ENCODE measurements around the gene UBXN2A. TPM values are rescaled to one million over a fixed set of nuclear protein-coding genes. Genes with fewer than 3 reads are reported as not detected.

The UBXN2A gene
- total RNA-seq, 4 donors from 2014 or later = 8.4 to 16.1 (median 13.5) TPM

DNA sequence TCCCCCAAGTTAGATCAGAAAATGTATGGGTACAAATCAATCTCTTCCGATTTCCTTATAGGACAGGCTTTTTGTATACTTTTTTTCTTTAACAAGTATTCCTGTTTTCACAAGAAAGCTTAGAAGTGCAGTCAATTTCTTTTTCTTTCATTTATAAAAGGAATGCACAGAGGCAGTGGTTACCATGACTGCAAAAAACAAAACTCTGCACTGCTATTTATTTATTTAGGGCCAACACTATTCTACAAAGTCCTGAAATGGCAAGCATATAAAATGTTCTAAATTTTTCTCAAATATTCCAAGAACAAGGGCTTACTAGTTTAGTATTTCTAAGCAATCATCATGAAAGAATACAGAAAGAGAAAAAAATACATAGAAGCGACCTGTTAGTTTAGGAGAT is 35.6 kb upstream of the UBXN2A start:
- TF ChIP-seq CTCF (IDR thresholded peaks at IDR 0.05) = no peak
- ATAC-seq (ENCODE audit: low FRiP score) = no peak
- no peak for DNase-seq (ENCODE audit: low spot score)

- ATAC-seq (ENCODE audit: low FRiP score) (no peak), DNase-seq (ENCODE audit: low spot score) (no peak)
- TF ChIP-seq CTCF (IDR thresholded peaks at IDR 0.05) = no peak
Observed at GRCh38 chr2:23905155-23905554, 35.1 kb upstream of the UBXN2A start.

DNA sequence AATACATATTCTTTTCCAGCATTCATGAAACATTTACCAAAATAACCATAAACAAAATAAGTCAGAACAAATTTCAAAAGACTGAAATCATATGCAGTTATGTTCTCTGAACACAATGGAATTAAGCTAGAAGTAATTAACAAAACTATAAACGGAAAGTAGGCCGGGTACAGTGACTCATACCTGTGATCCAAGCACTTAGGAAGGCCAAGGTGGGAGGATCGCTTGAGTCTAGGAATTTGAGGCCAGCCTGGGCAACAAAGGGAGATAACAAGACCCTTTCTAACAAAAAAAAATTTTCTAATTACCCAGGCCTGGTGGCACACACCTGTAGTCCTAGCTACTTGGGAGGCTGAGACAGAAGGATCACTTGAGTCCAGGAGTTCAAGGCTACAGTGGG is 28.2 kb upstream of the UBXN2A start:
- no peak for TF ChIP-seq CTCF (IDR thresholded peaks at IDR 0.05)
- ATAC-seq (ENCODE audit: low FRiP score) (no peak), DNase-seq (ENCODE audit: low spot score) (no peak)

DNA sequence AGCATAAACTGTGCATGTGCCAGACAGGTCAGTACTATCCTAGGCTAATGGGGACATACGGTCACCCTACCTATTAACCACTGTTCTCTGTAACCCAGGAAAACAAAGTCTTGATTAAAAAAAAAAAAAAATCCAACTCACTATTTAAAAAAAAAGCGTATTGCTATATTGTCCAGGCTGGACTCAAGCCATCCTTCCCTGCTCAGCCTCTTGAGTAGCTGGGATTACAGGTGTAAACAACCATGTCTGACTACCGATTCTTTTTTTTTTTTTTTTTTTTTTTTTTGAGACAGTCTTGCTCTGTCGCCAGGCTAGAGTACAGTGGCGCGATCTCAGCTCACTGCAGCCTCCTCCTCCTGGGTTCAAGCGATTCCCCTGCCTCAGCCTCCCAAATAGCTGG is 24.9 kb upstream of the UBXN2A start:
- no peak for ATAC-seq (ENCODE audit: low FRiP score)
- no peak for DNase-seq (ENCODE audit: low spot score)
- no peak for TF ChIP-seq CTCF (IDR thresholded peaks at IDR 0.05)

DNA sequence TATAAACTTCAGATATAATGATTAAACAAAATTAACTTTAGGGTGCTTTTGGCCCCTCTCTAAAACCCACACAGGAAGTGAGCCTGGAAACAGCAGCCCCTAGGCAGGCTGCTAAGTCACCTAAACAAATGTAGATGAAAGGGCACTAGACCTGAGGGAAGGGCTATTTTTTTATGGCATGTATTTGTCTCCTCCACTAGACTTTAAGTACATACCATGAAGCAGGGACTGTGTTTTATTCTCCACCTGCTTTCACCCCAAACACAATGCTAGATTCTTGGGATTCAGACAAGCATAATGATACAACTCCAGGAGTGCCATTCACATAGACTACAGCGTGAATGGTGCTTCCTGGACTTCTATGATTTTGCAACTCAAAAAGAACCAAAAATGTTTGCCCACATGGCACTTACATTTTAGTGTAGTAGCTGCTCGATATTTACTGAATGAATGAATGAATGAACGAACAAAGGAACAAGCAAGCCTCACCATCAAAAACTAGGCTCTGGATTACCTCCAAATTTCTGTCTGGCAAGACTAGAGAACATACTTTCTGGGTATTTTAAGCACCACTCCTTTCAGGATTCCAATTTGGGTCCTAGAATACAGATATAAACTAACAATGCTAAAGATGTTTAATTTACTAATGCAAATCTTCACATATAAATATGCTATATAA is 23.4 kb upstream of the UBXN2A start:
- TF ChIP-seq CTCF (IDR thresholded peaks at IDR 0.05) = no peak
- no peak for DNase-seq (ENCODE audit: low spot score)
- ATAC-seq (ENCODE audit: low FRiP score) = no peak

DNA sequence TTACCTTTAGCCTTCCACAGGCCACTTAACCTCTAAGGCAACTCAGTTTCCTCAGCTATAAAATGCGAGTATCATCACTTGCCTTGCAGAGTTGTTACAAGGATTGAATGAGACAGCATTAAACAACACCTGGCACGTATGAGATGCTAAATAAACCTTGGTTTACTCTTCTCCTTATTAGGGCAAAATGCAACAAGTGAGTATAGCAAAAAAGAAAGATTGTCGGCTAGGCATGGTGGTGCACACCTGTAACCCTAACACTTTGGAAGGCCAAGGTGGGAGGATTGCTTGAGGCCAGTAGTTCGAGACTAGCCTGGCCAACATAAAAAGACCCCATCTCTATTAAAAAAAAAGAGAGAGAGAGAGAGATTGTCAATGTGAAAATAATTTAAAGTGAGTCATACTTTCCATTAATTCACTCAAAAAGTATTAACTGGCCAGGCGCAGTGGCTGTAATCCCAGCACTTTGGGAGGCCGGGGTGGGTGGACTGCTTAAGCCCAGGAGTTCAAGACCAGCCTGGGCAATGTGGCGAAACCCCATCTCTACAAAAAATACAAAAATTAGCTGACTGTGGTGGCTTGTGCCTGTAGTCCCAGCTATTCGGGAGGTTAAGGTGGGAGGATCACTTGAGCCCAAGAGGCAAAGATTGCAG is 21.3 kb upstream of the UBXN2A start:
- DNase-seq (ENCODE audit: low spot score) (no peak), ATAC-seq (ENCODE audit: low FRiP score) (no peak)
- TF ChIP-seq CTCF (IDR thresholded peaks at IDR 0.05) = no peak
